Neural cell (in vitro differentiated cells): Measurements from ENCODE around the gene DENND1A. TPM values are rescaled to one million over a fixed set of nuclear protein-coding genes. Genes with fewer than 3 reads are reported as not detected.

ENCODE experiments used
- H2AFZ ChIP-seq: fragments of 200-600, 300-800 bp; sonication (generic), shearing (Covaris generic); 2 replicates; pipeline ENCODE4 v1.6.0; 2014; ENCODE audit warnings: low read depth, mild to moderate bottlenecking, antibody characterized with exemption, low read length, moderate library complexity
- H3F3A ChIP-seq: fragments of 200-600 bp; shearing (Covaris generic); 2 replicates; pipeline ENCODE4 v1.6.1; 2016; ENCODE audit warnings: mild to moderate bottlenecking, moderate library complexity, mixed read lengths, antibody characterized with exemption, low read length; ENCODE audit not compliant: insufficient read depth, poor library complexity, severe bottlenecking
- H3K27ac ChIP-seq: fragments of 200-600, 300-800 bp; sonication (generic), shearing (Covaris generic); 2 replicates; pipeline ENCODE4 v1.5.1; 2014; ENCODE audit warnings: mild to moderate bottlenecking, low read length, moderate library complexity
- H3K27me3 ChIP-seq: fragments of 300-800, 200-600 bp; sonication (generic), shearing (Covaris generic); 2 replicates; pipeline ENCODE4 v1.6.0; 2014; ENCODE audit warnings: mild to moderate bottlenecking, low read depth, low read length, moderate library complexity; ENCODE audit not compliant: insufficient read depth
- H3K36me3 ChIP-seq: fragments of 300-800, 200-600 bp; sonication (generic), shearing (Covaris generic); 2 replicates; pipeline ENCODE4 v1.5.1; 2014; ENCODE audit warnings: mild to moderate bottlenecking, antibody characterized with exemption, low read length, moderate library complexity; ENCODE audit not compliant: insufficient read depth
- H3K4me2 ChIP-seq: fragments of 300-800, 200-600 bp; sonication (generic), shearing (Covaris generic); 2 replicates; pipeline ENCODE4 v1.6.0; 2014; ENCODE audit warnings: mild to moderate bottlenecking, low read length
- H3K4me3 ChIP-seq: fragments of 300-800, 200-600 bp; sonication (generic), shearing (Covaris generic); 2 replicates; pipeline ENCODE4 v1.5.1; 2014; ENCODE audit warnings: mild to moderate bottlenecking, low read length, moderate library complexity
- H3K79me2 ChIP-seq: fragments of 200-600 bp; shearing (Covaris generic); replicated peaks from 2 replicates; pipeline ENCODE4 v1.6.0; 2014; ENCODE audit warnings: mild to moderate bottlenecking, low read length, moderate library complexity; ENCODE audit not compliant: insufficient read depth
- H3K9ac ChIP-seq: fragments of 300-800, 200-600 bp; sonication (generic), shearing (Covaris generic); 2 replicates; pipeline ENCODE4 v1.6.1; 2016; ENCODE audit warnings: mild to moderate bottlenecking, low read length, mixed read lengths
- H3K9me2 ChIP-seq: fragments of 200-600 bp; shearing (Covaris generic); 2 replicates; pipeline ENCODE4 v1.6.1; 2016; ENCODE audit warnings: mild to moderate bottlenecking, low read length, mixed read lengths; ENCODE audit not compliant: insufficient read depth
- H3K9me3 ChIP-seq: fragments of 200-600, 300-800 bp; sonication (generic), shearing (Covaris generic); 2 replicates; pipeline ENCODE4 v1.6.1; 2016; ENCODE audit warnings: mild to moderate bottlenecking, mixed run types, low read length, moderate library complexity, mixed read lengths
- H4K20me1 ChIP-seq: fragments of 200-600 bp; shearing (Covaris generic); 2 replicates; pipeline ENCODE4 v1.6.1; 2016; ENCODE audit warnings: mild to moderate bottlenecking, mixed run types; ENCODE audit not compliant: insufficient read depth
- CTCF ChIP-seq: fragments of 450-650 bp; IDR thresholded peaks from 2 replicates; pipeline ENCODE4 v1.5.1; 2014; ENCODE audit warnings: antibody characterized with exemption, mild to moderate bottlenecking, moderate library complexity; ENCODE audit not compliant: poor library complexity, severe bottlenecking
- EP300 ChIP-seq: fragments of 450-650 bp; conservative IDR thresholded peaks from 2 replicates; pipeline ENCODE4 v1.6.1; 2014; ENCODE audit warnings: antibody characterized with exemption, mild to moderate bottlenecking, moderate library complexity; ENCODE audit not compliant: poor library complexity, severe bottlenecking
- EZH2 ChIP-seq: fragments of 200-600, 300-800 bp; shearing (Covaris generic), sonication (generic); IDR thresholded peaks from 2 replicates; pipeline ENCODE4 v1.6.1; 2014; ENCODE audit warnings: antibody characterized with exemption, low read length, borderline replicate concordance, mild to moderate bottlenecking; ENCODE audit not compliant: insufficient read depth, poor library complexity, severe bottlenecking
- MXI1 ChIP-seq: fragments of 450-650 bp; conservative IDR thresholded peaks from 2 replicates; pipeline ENCODE4 v1.6.1; 2014; ENCODE audit warnings: antibody characterized with exemption, mild to moderate bottlenecking; ENCODE audit not compliant: poor library complexity, severe bottlenecking
- POLR2AphosphoS5 ChIP-seq: IDR thresholded peaks from 2 replicates; pipeline ENCODE4 v1.6.1; 2012
- RAD21 ChIP-seq: fragments of 450-650 bp; conservative IDR thresholded peaks from 2 replicates; pipeline ENCODE4 v1.6.1; 2014; ENCODE audit warnings: antibody characterized with exemption, mild to moderate bottlenecking, moderate library complexity
- REST ChIP-seq: IDR thresholded peaks from 2 replicates; pipeline ENCODE4 v1.6.1; 2012; ENCODE audit warnings: borderline replicate concordance
- SMC3 ChIP-seq: fragments of 450-650 bp; conservative IDR thresholded peaks from 2 replicates; pipeline ENCODE4 v1.6.1; 2014; ENCODE audit warnings: antibody characterized with exemption, mild to moderate bottlenecking, moderate library complexity; ENCODE audit not compliant: poor library complexity
- TAF1 ChIP-seq: IDR thresholded peaks from 2 replicates; pipeline ENCODE4 v1.6.1; 2012; ENCODE audit warnings: low read depth
- polyA plus RNA-seq: library from polyadenylated mRNA; depleted of rRNA; stranded (reverse); fragments of >200 nt; gene quantifications from 2 replicates; pipeline ENCODE4 v1.2.3, GENCODE V29; 2014

Gene DENND1A
- polyA plus RNA-seq, 1 donor from 2014 or later: 2.3 TPM

GRCh38 chr9:123718188-123718587 is 211.7 kb downstream of the DENND1A start:
- Histone ChIP-seq H3K4me3 (no peak overlapping the region), H3K4me2 (no peak overlapping the region), H4K20me1 (no peaks in the 10 kb centered on the region), H3K9me3 (peaks cover 5% of the 10 kb centered on the region), H3K27me3 (no peaks in the 10 kb centered on the region), H3K36me3 (no peaks in the 10 kb centered on the region), H3K9me2 (no peaks in the 10 kb centered on the region), H2AFZ (no peak overlapping the region), H3K9ac (no peak overlapping the region), H3K27ac (no peak overlapping the region), H3F3A (no peaks in the 10 kb centered on the region), H3K79me2 (no peaks in the 10 kb centered on the region)
- TF ChIP-seq TAF1: no peak
- TF ChIP-seq RAD21: no peak
- TF ChIP-seq SMC3: no peak

- Histone ChIP-seq H3K27ac (no peak overlapping the region), H3K9me2 (no peaks in the 10 kb centered on the region), H3K9me3 (peaks cover 5% of the 10 kb centered on the region), H3K9ac (no peak overlapping the region), H2AFZ (no peak overlapping the region), H3K27me3 (no peaks in the 10 kb centered on the region), H3K79me2 (no peaks in the 10 kb centered on the region), H3F3A (no peaks in the 10 kb centered on the region), H4K20me1 (no peaks in the 10 kb centered on the region), H3K4me3 (no peak overlapping the region), H3K4me2 (no peak overlapping the region), H3K36me3 (no peaks in the 10 kb centered on the region)
- TF ChIP-seq MXI1 (no peak), CTCF (no peak), SMC3 (no peak), POLR2AphosphoS5 (no peak), RAD21 (no peak), EP300 (no peak), REST (no peak), TAF1 (no peak), EZH2 (no peak)
Measured at GRCh38 chr9:123717581-123718175, 212.2 kb downstream of the DENND1A start.
